HCT116 (cell line): Measurements from ENCODE around the gene BAIAP2. TPM values are rescaled to one million over a fixed set of nuclear protein-coding genes. Genes with fewer than 3 reads are reported as not detected.

Source experiments
- ATAC-seq: fragments of 200-7000 bp; cut with Tn5 transposase; 2 replicates; pipeline ENCODE4 v1.9.1; 2020; ENCODE audit warnings: mild to moderate bottlenecking, moderate library complexity
- BruUV-seq: library from RNA; stranded (reverse); fragments of 400-500 nt; replicated peaks from 2 replicates; lab custom pipeline; 2021; lab: Mats Ljungman, UMichigan
- CTCF ChIA-PET: fragments of 300-600 bp; sonication (Branson Sonifier 250); formaldehyde crosslinking; loops from one replicate; lab custom pipeline; 2021; ENCODE audit warnings: antibody characterized with exemption; lab: Charles Lee
- POLR2A ChIA-PET: fragments of 300-600, 350-600 bp; sonication (Branson Sonifier 250); formaldehyde crosslinking; loops from one replicate; lab custom pipeline; 2021; ENCODE audit warnings: antibody characterized with exemption; lab: Charles Lee
- RAD21 ChIA-PET, 2 experiments: fragments of 300-600 bp; sonication (Branson Sonifier 250); formaldehyde crosslinking; loops; one replicate each; lab custom pipeline; 2023; ENCODE audit warnings: low total read pairs in 2 of 2; ENCODE audit not compliant: uncharacterized antibody in 2 of 2, unreplicated experiment in 2 of 2, low non-redundant PET in 1 of 2; lab: Charles Lee
- DNase-seq: peaks from one replicate; pipeline ENCODE4 v3.0.0-alpha.2; 2010; ENCODE audit warnings: low read depth, low spot score
- H2AFZ ChIP-seq: fragments of 200-600 bp; shearing (Covaris generic), sonication (generic); 2 replicates; pipeline ENCODE4 v1.6.1; 2017; ENCODE audit warnings: low read depth, mixed run types, mixed read lengths, antibody characterized with exemption, low read length; ENCODE audit not compliant: poor library complexity, severe bottlenecking
- H3K27ac ChIP-seq: 2 replicates; pipeline ENCODE4 v1.5.1; 2012; ENCODE audit warnings: low read depth, low read length
- H3K27me3 ChIP-seq: fragments of 200-600 bp; sonication (generic); 2 replicates; pipeline ENCODE4 v1.6.1; 2016; ENCODE audit warnings: mixed run types, low read length, mixed read lengths; ENCODE audit not compliant: insufficient read depth
- H3K36me3 ChIP-seq, 2 experiments: fragments of 200-500 bp in 1 of 2; fragments of 200-600 bp in 1 of 2; sonication (Bioruptor generic) in 1 of 2; sonication (generic) in 1 of 2; 2 replicates each; pipeline versions ENCODE4 v1.5.1 to v1.6.1; 2014 to 2016; ENCODE audit warnings: low read length in 2 of 2, inconsistent platforms in 1 of 2, mixed read lengths in 1 of 2, mixed run types in 1 of 2; ENCODE audit not compliant: insufficient read depth in 2 of 2, control insufficient read depth in 1 of 2
- H3K4me1 ChIP-seq, 2 experiments: fragments of 200-600 bp in 1 of 2; sonication (generic) in 1 of 2; 2 replicates each; pipeline versions ENCODE4 v1.5.1 to v1.6.1; 2012 to 2017; ENCODE audit warnings: low read length in 2 of 2, inconsistent platforms in 1 of 2, mild to moderate bottlenecking in 1 of 2, mixed read lengths in 1 of 2, mixed run types in 1 of 2, moderate library complexity in 1 of 2; ENCODE audit not compliant: insufficient read depth in 2 of 2, control insufficient read depth in 1 of 2
- H3K4me2 ChIP-seq: fragments of 200-600 bp; sonication (generic); 2 replicates; pipeline ENCODE4 v1.6.1; 2017; ENCODE audit warnings: mixed run types, low read length, mixed read lengths
- H3K4me3 ChIP-seq, 2 experiments: fragments of 200-600 bp in 1 of 2; sonication (generic) in 1 of 2; replicated peaks in 1 of 2; 2 replicates each; pipeline ENCODE4 v1.5.1; 2011 to 2016; ENCODE audit warnings: low read length in 2 of 2, control low read depth in 1 of 2, low read depth in 1 of 2, mild to moderate bottlenecking in 1 of 2, mixed read lengths in 1 of 2, mixed run types in 1 of 2
- H3K79me2 ChIP-seq: fragments of 200-600 bp; sonication (generic); 2 replicates; pipeline ENCODE4 v1.6.1; 2017; ENCODE audit warnings: mild to moderate bottlenecking, mixed run types, low read length, moderate library complexity, mixed read lengths; ENCODE audit not compliant: insufficient read depth
- H3K9ac ChIP-seq: fragments of 200-600 bp; sonication (generic); 2 replicates; pipeline ENCODE4 v1.6.1; 2016; ENCODE audit warnings: low read length, mixed read lengths
- H3K9me2 ChIP-seq: fragments of 200-600 bp; sonication (generic), shearing (Covaris generic); 2 replicates; pipeline ENCODE4 v1.6.1; 2017; ENCODE audit warnings: mixed run types, mild to moderate bottlenecking, moderate library complexity; ENCODE audit not compliant: insufficient read depth
- H3K9me3 ChIP-seq, 2 experiments: fragments of 200-500 bp in 1 of 2; fragments of 200-600 bp in 1 of 2; sonication (Bioruptor generic) in 1 of 2; sonication (generic) in 1 of 2; 2 replicates each; pipeline ENCODE4 v1.6.1; 2014 to 2017; ENCODE audit warnings: low read length in 2 of 2, mixed read lengths in 2 of 2, inconsistent platforms in 1 of 2, low read depth in 1 of 2, mild to moderate bottlenecking in 1 of 2, mixed run types in 1 of 2, moderate library complexity in 1 of 2; ENCODE audit not compliant: control insufficient read depth in 1 of 2, insufficient read depth in 1 of 2
- H4K20me1 ChIP-seq: fragments of 200-600 bp; sonication (generic), shearing (Covaris generic); 2 replicates; pipeline ENCODE4 v1.6.1; 2017; ENCODE audit warnings: mixed run types, mild to moderate bottlenecking, moderate library complexity; ENCODE audit not compliant: insufficient read depth
- ATF3 ChIP-seq: IDR thresholded peaks from 2 replicates; pipeline ENCODE4 v1.6.1; 2012
- CBX3 ChIP-seq: IDR thresholded peaks from 2 replicates; pipeline ENCODE4 v1.6.1; 2012; ENCODE audit warnings: low read depth
- CEBPB ChIP-seq: IDR thresholded peaks from 2 replicates; pipeline ENCODE4 v1.6.1; 2012; ENCODE audit warnings: low read depth
- EGR1 ChIP-seq: IDR thresholded peaks from 2 replicates; pipeline ENCODE4 v1.6.1; 2012; ENCODE audit warnings: low read depth
- EZH2 ChIP-seq: fragments of 200-600 bp; sonication (generic); IDR thresholded peaks from 2 replicates; pipeline ENCODE4 v1.6.1; 2017; ENCODE audit warnings: antibody characterized with exemption, mixed run types
- FOSL1 ChIP-seq: IDR thresholded peaks from 2 replicates; pipeline ENCODE4 v1.6.1; 2012; ENCODE audit warnings: low read depth
- JUND ChIP-seq: IDR thresholded peaks from 2 replicates; pipeline ENCODE4 v1.6.1; 2012
- MAX ChIP-seq: IDR thresholded peaks from 2 replicates; pipeline ENCODE4 v1.6.1; 2012
- POLR2A ChIP-seq: IDR thresholded peaks from 2 replicates; pipeline ENCODE4 v1.7.0; 2011; ENCODE audit warnings: borderline replicate concordance; ENCODE audit not compliant: insufficient read depth, insufficient read length; ENCODE audit errors: extremely low read depth
- POLR2AphosphoS5 ChIP-seq: IDR thresholded peaks from 2 replicates; pipeline ENCODE4 v1.6.1; 2011; ENCODE audit warnings: mild to moderate bottlenecking, low read depth, low read length, moderate library complexity
- RAD21 ChIP-seq: IDR thresholded peaks from 2 replicates; pipeline ENCODE4 v1.6.1; 2012; ENCODE audit warnings: low read depth, mild to moderate bottlenecking
- SIN3A ChIP-seq: IDR thresholded peaks from 2 replicates; pipeline ENCODE4 v1.6.1; 2012; ENCODE audit warnings: low read depth
- SRF ChIP-seq: IDR thresholded peaks from 2 replicates; pipeline ENCODE4 v1.6.1; 2012; ENCODE audit warnings: low read depth
- TCF7L2 ChIP-seq: IDR thresholded peaks from 2 replicates; pipeline ENCODE4 v1.7.0; 2011; ENCODE audit warnings: borderline replicate concordance, inconsistent platforms; ENCODE audit not compliant: insufficient read depth, insufficient read length; ENCODE audit errors: extremely low read depth
- intact Hi-C: fragments of 100-400 bp; cut with micrococcal nuclease; formaldehyde crosslinking; loops from 2 replicates; pipeline ENCODE4 v1.10.0; 2022
- total RNA-seq: library from RNA; stranded (reverse); gene quantifications from one replicate; pipeline ENCODE4 v1.2.1, GENCODE V29; 2021; ENCODE audit not compliant: unreplicated experiment

The BAIAP2 gene
- total RNA-seq, 1 experiment from 2014 or later = 105 TPM

- Histone ChIP-seq H3K4me3 (peak overlapping the region; percentile 35 to 53), H3K9me2 (no peaks in the 10 kb centered on the region), H3K27me3 (no peaks in the 10 kb centered on the region), H3K27ac (peak overlapping the region; percentile 94), H3K9ac (peak overlapping the region; percentile 71), H2AFZ (no peak overlapping the region), H3K79me2 (peaks cover 100% of the 10 kb centered on the region), H3K4me2 (peak overlapping the region; percentile 72), H3K36me3 (peaks cover 0 to 26% of the 10 kb centered on the region in 2 experiments; a peak in 1 of 4 replicates), H3K9me3 (no peaks in the 10 kb centered on the region), H4K20me1 (peaks cover 15% of the 10 kb centered on the region; the same call in 1 of the 2 replicates), H3K4me1 (peaks cover 90 to 100% of the 10 kb centered on the region in 2 experiments)
- intact Hi-C loops = no loop called here
- ChIA-PET POLR2A (interaction anchor here (1.6 to 1.9 kb wide), 2 partner anchors 9 to 51 kb away, joined by 9 to 10 read pairs; partner anchors contain the start of gene BAIAP2), RAD21 (no interaction called here), CTCF (interaction anchor here (1.3 to 1.9 kb wide), 2 partner anchors 20 to 55 kb away, joined by 5 to 8 read pairs; no protein-coding TSS in a partner anchor)
- DNase-seq = no peak
- TF ChIP-seq ATF3 (no peak), SRF (no peak), RAD21 (no peak), POLR2AphosphoS5 (no peak), EGR1 (no peak), MAX (no peak), CEBPB (no peak), TCF7L2 (no peak), FOSL1 (no peak), JUND (no peak), CBX3 (no peak), SIN3A (no peak), EZH2 (no peak), POLR2A (no peak)
- BruUV-seq = no TSS peak
- peak; percentile 8 for ATAC-seq
These were observed 8.4 kb downstream of the BAIAP2 start for GRCh38 chr17:81043319-81043724.
